Cardiac fibroblast (primary cell): ENCODE measurements around the gene HHAT.

Experiments
- DNase-seq, 2 donors: peaks; one replicate each; pipeline versions ENCODE4 v3.0.0 to v3.0.0-alpha.2; 2010; ENCODE audit warnings: low read depth in 2 of 2
- H3K4me3 ChIP-seq, 2 donors: replicated peaks in 1 of 2; 1 replicate in 1 of 2; 2 replicates in 1 of 2; pipeline ENCODE4 v1.5.1; 2011; ENCODE audit warnings: low read depth in 2 of 2, low read length in 2 of 2, mild to moderate bottlenecking in 2 of 2, moderate library complexity in 1 of 2
- CTCF ChIP-seq: IDR thresholded peaks from one replicate; pipeline ENCODE4 v1.5.1; 2011; ENCODE audit warnings: low read depth, mild to moderate bottlenecking, low read length, inconsistent platforms

Gene HHAT

GRCh38 chr1:210465150-210465549, 136.4 kb downstream of the HHAT start:
- DNase-seq: no peak
- TF ChIP-seq CTCF: no peak
- H3K4me3 ChIP-seq: no peak overlapping the region

- no peak for TF ChIP-seq CTCF
- no peak for DNase-seq
- no peak overlapping the region for H3K4me3 ChIP-seq
Measured at GRCh38 chr1:210467440-210468043, 138.8 kb downstream of the HHAT start.

GRCh38 chr1:210469441-210469840, 140.7 kb downstream of the HHAT start:
- no peak for DNase-seq
- no peak overlapping the region for H3K4me3 ChIP-seq
- TF ChIP-seq CTCF: no peak

- TF ChIP-seq CTCF: no peak
- no peak for DNase-seq
- no peak overlapping the region for H3K4me3 ChIP-seq
Measured at GRCh38 chr1:210475321-210475720, 146.6 kb downstream of the HHAT start.

- TF ChIP-seq CTCF: no peak
- H3K4me3 ChIP-seq: no peak overlapping the region
- no peak for DNase-seq
Measured at GRCh38 chr1:210475806-210476205, 147.1 kb downstream of the HHAT start.

- no peak for DNase-seq
- TF ChIP-seq CTCF: no peak
- no peak overlapping the region for H3K4me3 ChIP-seq
Measured at GRCh38 chr1:210476730-210477129, 148.0 kb downstream of the HHAT start.

GRCh38 chr1:210477328-210477924, 148.7 kb downstream of the HHAT start:
- no peak overlapping the region for H3K4me3 ChIP-seq
- DNase-seq: no peak
- no peak for TF ChIP-seq CTCF
